Measurements from ENCODE around the gene ARHGEF9.

- TF ChIP-seq CTCF (IDR thresholded peaks at IDR 0.05) (no peak), POLR2A (IDR thresholded peaks at IDR 0.05) (no peak)
Observed at GRCh38 chrX:63675716-63676115, 109.3 kb downstream of the ARHGEF9 start.
